Suprapubic skin (tissue), 4 donors: ENCODE data around the gene YEATS2.

ENCODE experiments used
- POLR2A ChIP-seq, 2 donors: fragments of 450-650 bp; IDR thresholded peaks; one replicate each; pipeline ENCODE4 v1.6.1; 2017; ENCODE audit warnings: antibody characterized with exemption in 2 of 2, mild to moderate bottlenecking in 2 of 2, moderate library complexity in 2 of 2
- POLR2AphosphoS5 ChIP-seq, 3 donors: sonication (generic); formaldehyde crosslinking; IDR thresholded peaks; one replicate each; pipeline ENCODE4 v1.6.1; 2017; ENCODE audit warnings: antibody characterized with exemption in 3 of 3
- TF ChIP-seq, protein P1 (sequence below), 2 donors: fragments of 200-600 bp in 1 of 2; fragments of 450-650 bp in 1 of 2; sonication (generic) in 1 of 2; IDR thresholded peaks; one replicate each; pipeline ENCODE4 v1.5.1; 2016 to 2019; ENCODE audit warnings: antibody characterized with exemption in 2 of 2, mild to moderate bottlenecking in 1 of 2, moderate library complexity in 1 of 2

DNA sequence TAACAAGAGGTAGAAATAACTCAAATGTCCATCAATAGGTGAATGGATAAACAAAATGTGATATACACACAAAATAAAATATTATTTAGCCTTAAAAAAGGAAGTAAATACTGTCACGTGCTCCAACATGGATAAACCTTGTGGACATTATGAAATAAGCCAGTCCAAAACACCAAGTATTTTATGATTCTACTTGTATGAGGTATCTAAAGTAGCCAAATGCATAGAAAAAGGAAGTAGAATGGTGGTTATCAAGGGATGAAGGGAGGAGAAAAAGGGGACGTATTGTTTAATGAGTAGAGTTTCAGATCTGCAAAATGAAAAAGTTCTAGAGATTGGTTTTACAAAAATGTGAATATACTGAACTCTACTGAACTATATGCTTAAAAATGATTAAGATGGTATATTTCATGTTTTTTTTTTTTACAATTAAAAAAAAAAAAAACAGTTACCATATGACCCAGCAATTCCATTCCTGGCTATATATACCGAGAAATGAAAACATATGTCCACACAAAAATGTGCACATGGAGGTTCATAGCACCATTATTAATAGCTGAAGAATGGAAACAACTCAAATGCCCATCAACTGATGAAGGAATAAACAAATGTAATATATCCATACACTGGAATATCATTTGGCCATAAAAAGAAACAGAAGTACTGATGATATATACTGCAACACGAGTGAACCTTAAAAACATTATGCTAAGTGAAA is 156.9 kb downstream of the YEATS2 start:
- TF ChIP-seq, protein P1, sequence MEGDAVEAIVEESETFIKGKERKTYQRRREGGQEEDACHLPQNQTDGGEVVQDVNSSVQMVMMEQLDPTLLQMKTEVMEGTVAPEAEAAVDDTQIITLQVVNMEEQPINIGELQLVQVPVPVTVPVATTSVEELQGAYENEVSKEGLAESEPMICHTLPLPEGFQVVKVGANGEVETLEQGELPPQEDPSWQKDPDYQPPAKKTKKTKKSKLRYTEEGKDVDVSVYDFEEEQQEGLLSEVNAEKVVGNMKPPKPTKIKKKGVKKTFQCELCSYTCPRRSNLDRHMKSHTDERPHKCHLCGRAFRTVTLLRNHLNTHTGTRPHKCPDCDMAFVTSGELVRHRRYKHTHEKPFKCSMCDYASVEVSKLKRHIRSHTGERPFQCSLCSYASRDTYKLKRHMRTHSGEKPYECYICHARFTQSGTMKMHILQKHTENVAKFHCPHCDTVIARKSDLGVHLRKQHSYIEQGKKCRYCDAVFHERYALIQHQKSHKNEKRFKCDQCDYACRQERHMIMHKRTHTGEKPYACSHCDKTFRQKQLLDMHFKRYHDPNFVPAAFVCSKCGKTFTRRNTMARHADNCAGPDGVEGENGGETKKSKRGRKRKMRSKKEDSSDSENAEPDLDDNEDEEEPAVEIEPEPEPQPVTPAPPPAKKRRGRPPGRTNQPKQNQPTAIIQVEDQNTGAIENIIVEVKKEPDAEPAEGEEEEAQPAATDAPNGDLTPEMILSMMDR (IDR thresholded peaks at IDR 0.05): no peak
- TF ChIP-seq POLR2A (IDR thresholded peaks at IDR 0.05) (no peak), POLR2AphosphoS5 (IDR thresholded peaks at IDR 0.05) (no peak)
